ENCODE measurements around the gene POMGNT2. TPM values are rescaled to one million over a fixed set of nuclear protein-coding genes. Genes with fewer than 3 reads are reported as not detected.
A peak's percentile ranks its signal among the peaks of the same experiment; 100 is the strongest.

The POMGNT2 gene
- total and polyA plus RNA-seq, 2 of the 8 experiments (the other 6 are each of a cell fraction or from before 2014, with no cell fraction given): 13.6 to 35.7 TPM

GRCh38 chr3:43087249-43087776, 18.6 kb downstream of the POMGNT2 start:
- H2AK5ac ChIP-seq (ENCODE audit: low read depth, low read length): no peak overlapping the region
- no peak overlapping the region for H3K4me2 ChIP-seq (ENCODE audit: insufficient read depth in 1 of 2, low read depth in 2 of 2, low read length in 2 of 2)
- no peak overlapping the region for H3K27ac ChIP-seq (ENCODE audit: low read depth, low read length)
- no peak overlapping the region for H2BK20ac ChIP-seq (ENCODE audit: low read length)
- H3K56ac ChIP-seq (replicated peaks; ENCODE audit: insufficient read length, low read depth, low read length): no peak overlapping the region
- H3K18ac ChIP-seq (ENCODE audit: extremely low read depth, low read length): no peak overlapping the region
- H3K4me3 ChIP-seq (ENCODE audit: extremely low read depth in 1 of 4, insufficient read depth in 2 of 4, low read depth in 3 of 4, low read length in 4 of 4): no peak overlapping the region
- no peaks in the 10 kb centered on the region for H3K79me2 ChIP-seq (ENCODE audit: control insufficient read depth in 1 of 2, insufficient read depth in 2 of 2, low read length in 2 of 2)
- DNase-seq (ENCODE audit: low read depth in 1 of 2, low spot score in 2 of 2) (no peak), FAIRE-seq (no peak)
- POLR2A ChIA-PET (ENCODE audit: partially characterized antibody): no interaction called here
- no peak overlapping the region for H2BK120ac ChIP-seq (replicated peaks; ENCODE audit: low read depth, low read length)
- 0 out of 8 replicates have a peak, but pooled peaks cover 0 to 3% (median 0%) of the 10 kb centered on the region in 4 experiments for H3K36me3 ChIP-seq (ENCODE audit: control insufficient read depth in 2 of 4, insufficient read depth in 4 of 4, low read length in 3 of 4)
- peaks cover 3 to 5% of the 10 kb centered on the region in 2 experiments; a peak in 3 of 4 replicates for H3K9me3 ChIP-seq (ENCODE audit: insufficient read depth in 2 of 2, low read depth in 1 of 2, low read length in 1 of 2)
- no peak overlapping the region for H3K9ac ChIP-seq (replicated peaks in 1 of 4; ENCODE audit: extremely low read depth in 1 of 4, low read depth in 3 of 4, low read length in 3 of 4)
- no peak overlapping the region for H3K23ac ChIP-seq (ENCODE audit: insufficient read length)
- no peak overlapping the region for H2BK5ac ChIP-seq (ENCODE audit: low read depth, low read length)
- TF ChIP-seq JUN (IDR thresholded peaks at IDR 0.05; ENCODE audit: low read depth, low read length): no peak
- TF ChIP-seq, protein P1, sequence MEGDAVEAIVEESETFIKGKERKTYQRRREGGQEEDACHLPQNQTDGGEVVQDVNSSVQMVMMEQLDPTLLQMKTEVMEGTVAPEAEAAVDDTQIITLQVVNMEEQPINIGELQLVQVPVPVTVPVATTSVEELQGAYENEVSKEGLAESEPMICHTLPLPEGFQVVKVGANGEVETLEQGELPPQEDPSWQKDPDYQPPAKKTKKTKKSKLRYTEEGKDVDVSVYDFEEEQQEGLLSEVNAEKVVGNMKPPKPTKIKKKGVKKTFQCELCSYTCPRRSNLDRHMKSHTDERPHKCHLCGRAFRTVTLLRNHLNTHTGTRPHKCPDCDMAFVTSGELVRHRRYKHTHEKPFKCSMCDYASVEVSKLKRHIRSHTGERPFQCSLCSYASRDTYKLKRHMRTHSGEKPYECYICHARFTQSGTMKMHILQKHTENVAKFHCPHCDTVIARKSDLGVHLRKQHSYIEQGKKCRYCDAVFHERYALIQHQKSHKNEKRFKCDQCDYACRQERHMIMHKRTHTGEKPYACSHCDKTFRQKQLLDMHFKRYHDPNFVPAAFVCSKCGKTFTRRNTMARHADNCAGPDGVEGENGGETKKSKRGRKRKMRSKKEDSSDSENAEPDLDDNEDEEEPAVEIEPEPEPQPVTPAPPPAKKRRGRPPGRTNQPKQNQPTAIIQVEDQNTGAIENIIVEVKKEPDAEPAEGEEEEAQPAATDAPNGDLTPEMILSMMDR (IDR thresholded peaks at IDR 0.05; ENCODE audit: control extremely low read depth in 1 of 3, insufficient read depth in 1 of 3, low read depth in 1 of 3, low read length in 3 of 3): peak in 1 of 3 experiments; percentile 19; a peak in 1 of 4 replicates
- TF ChIP-seq RBBP5 (IDR thresholded peaks at IDR 0.05; ENCODE audit: borderline replicate concordance, low read depth, low read length): no peak
- peak; percentile 19 to 43; a peak in 3 of 4 replicates for TF ChIP-seq RAD21 (IDR thresholded peaks at IDR 0.05 in 1 of 2, conservative IDR thresholded peaks at IDR 0.05 in 1 of 2; ENCODE audit: low read depth in 2 of 2, low read length in 2 of 2)
- H2AFZ ChIP-seq (ENCODE audit: low read length): no peak overlapping the region
- no peak overlapping the region for H2BK12ac ChIP-seq (ENCODE audit: low read depth, low read length)
- no peaks in the 10 kb centered on the region for H3K4me1 ChIP-seq (replicated peaks in 1 of 4; ENCODE audit: control insufficient read depth in 3 of 4, insufficient read depth in 4 of 4, low read length in 3 of 4)
- H3K79me1 ChIP-seq (ENCODE audit: low read depth, low read length): no peaks in the 10 kb centered on the region; the same call in 1 of the 2 replicates
- no peak overlapping the region for H4K91ac ChIP-seq (replicated peaks; ENCODE audit: insufficient read length, low read length)
- H4K20me1 ChIP-seq (replicated peaks in 1 of 2; ENCODE audit: control insufficient read depth in 1 of 2, insufficient read depth in 2 of 2, low read length in 2 of 2): no peaks in the 10 kb centered on the region
- H3K27me3 ChIP-seq (replicated peaks in 1 of 4; ENCODE audit: control insufficient read depth in 3 of 4, extremely low read depth in 1 of 4, insufficient read depth in 3 of 4, low read length in 3 of 4): no peaks in the 10 kb centered on the region
- H4K5ac ChIP-seq (ENCODE audit: insufficient read length, low read depth, low read length): no peak overlapping the region
- CTCF ChIA-PET (ENCODE audit: partially characterized antibody): interaction anchor here (0.8 to 3.4 kb wide), 5 partner anchors 16 to 126 kb away, joined by 3 to 27 read pairs (median 5); no protein-coding TSS in a partner anchor
- H3K14ac ChIP-seq (ENCODE audit: insufficient read length): no peak overlapping the region
- no peaks in the 10 kb centered on the region for H3K23me2 ChIP-seq (ENCODE audit: low read depth, low read length)
- no peak overlapping the region for H4K8ac ChIP-seq (ENCODE audit: extremely low read depth, insufficient read depth, low read length)
- H3K4ac ChIP-seq (replicated peaks; ENCODE audit: insufficient read length, low read depth, low read length): no peak overlapping the region
- WGBS, 2 experiments (ENCODE audit: extremely low coverage in 1 of 2, insufficient coverage in 1 of 2, insufficient read length in 1 of 2, insufficient replicate concordance in 2 of 2, low coverage in 1 of 2, low lambda C conversion rate in 2 of 2, missing lambda C conversion rate in 1 of 2): 94% methylated on average over 5 of the region's 5 CpGs; no CpG with 5 or more reads in 1 of the 2 experiments
- H2BK15ac ChIP-seq (ENCODE audit: low read length): no peak overlapping the region
